HCT116 (cell line): ENCODE results near the gene PCED1A. TPM values are rescaled to one million over a fixed set of nuclear protein-coding genes. Genes with fewer than 3 reads are reported as not detected.

Source experiments
- ATAC-seq: fragments of 200-7000 bp; cut with Tn5 transposase; 2 replicates; pipeline ENCODE4 v1.9.1; 2020; ENCODE audit warnings: mild to moderate bottlenecking, moderate library complexity
- BruUV-seq: library from RNA; stranded (reverse); fragments of 400-500 nt; replicated peaks from 2 replicates; lab custom pipeline; 2021; lab: Mats Ljungman, UMichigan
- CTCF ChIA-PET: fragments of 300-600 bp; sonication (Branson Sonifier 250); formaldehyde crosslinking; loops from one replicate; lab custom pipeline; 2021; ENCODE audit warnings: antibody characterized with exemption; lab: Charles Lee
- POLR2A ChIA-PET: fragments of 300-600, 350-600 bp; sonication (Branson Sonifier 250); formaldehyde crosslinking; loops from one replicate; lab custom pipeline; 2021; ENCODE audit warnings: antibody characterized with exemption; lab: Charles Lee
- RAD21 ChIA-PET, 2 experiments: fragments of 300-600 bp; sonication (Branson Sonifier 250); formaldehyde crosslinking; loops; one replicate each; lab custom pipeline; 2023; ENCODE audit warnings: low total read pairs in 2 of 2; ENCODE audit not compliant: uncharacterized antibody in 2 of 2, unreplicated experiment in 2 of 2, low non-redundant PET in 1 of 2; lab: Charles Lee
- DNase-seq: peaks from one replicate; pipeline ENCODE4 v3.0.0-alpha.2; 2010; ENCODE audit warnings: low read depth, low spot score
- H2AFZ ChIP-seq: fragments of 200-600 bp; shearing (Covaris generic), sonication (generic); 2 replicates; pipeline ENCODE4 v1.6.1; 2017; ENCODE audit warnings: low read depth, mixed run types, mixed read lengths, antibody characterized with exemption, low read length; ENCODE audit not compliant: poor library complexity, severe bottlenecking
- H3K27ac ChIP-seq: 2 replicates; pipeline ENCODE4 v1.5.1; 2012; ENCODE audit warnings: low read depth, low read length
- H3K27me3 ChIP-seq: fragments of 200-600 bp; sonication (generic); 2 replicates; pipeline ENCODE4 v1.6.1; 2016; ENCODE audit warnings: mixed run types, low read length, mixed read lengths; ENCODE audit not compliant: insufficient read depth
- H3K36me3 ChIP-seq, 2 experiments: fragments of 200-500 bp in 1 of 2; fragments of 200-600 bp in 1 of 2; sonication (Bioruptor generic) in 1 of 2; sonication (generic) in 1 of 2; 2 replicates each; pipeline versions ENCODE4 v1.5.1 to v1.6.1; 2014 to 2016; ENCODE audit warnings: low read length in 2 of 2, inconsistent platforms in 1 of 2, mixed read lengths in 1 of 2, mixed run types in 1 of 2; ENCODE audit not compliant: insufficient read depth in 2 of 2, control insufficient read depth in 1 of 2
- H3K4me1 ChIP-seq, 2 experiments: fragments of 200-600 bp in 1 of 2; sonication (generic) in 1 of 2; 2 replicates each; pipeline versions ENCODE4 v1.5.1 to v1.6.1; 2012 to 2017; ENCODE audit warnings: low read length in 2 of 2, inconsistent platforms in 1 of 2, mild to moderate bottlenecking in 1 of 2, mixed read lengths in 1 of 2, mixed run types in 1 of 2, moderate library complexity in 1 of 2; ENCODE audit not compliant: insufficient read depth in 2 of 2, control insufficient read depth in 1 of 2
- H3K4me2 ChIP-seq: fragments of 200-600 bp; sonication (generic); 2 replicates; pipeline ENCODE4 v1.6.1; 2017; ENCODE audit warnings: mixed run types, low read length, mixed read lengths
- H3K4me3 ChIP-seq, 2 experiments: fragments of 200-600 bp in 1 of 2; sonication (generic) in 1 of 2; replicated peaks in 1 of 2; 2 replicates each; pipeline ENCODE4 v1.5.1; 2011 to 2016; ENCODE audit warnings: low read length in 2 of 2, control low read depth in 1 of 2, low read depth in 1 of 2, mild to moderate bottlenecking in 1 of 2, mixed read lengths in 1 of 2, mixed run types in 1 of 2
- H3K79me2 ChIP-seq: fragments of 200-600 bp; sonication (generic); 2 replicates; pipeline ENCODE4 v1.6.1; 2017; ENCODE audit warnings: mild to moderate bottlenecking, mixed run types, low read length, moderate library complexity, mixed read lengths; ENCODE audit not compliant: insufficient read depth
- H3K9ac ChIP-seq: fragments of 200-600 bp; sonication (generic); 2 replicates; pipeline ENCODE4 v1.6.1; 2016; ENCODE audit warnings: low read length, mixed read lengths
- H3K9me2 ChIP-seq: fragments of 200-600 bp; sonication (generic), shearing (Covaris generic); 2 replicates; pipeline ENCODE4 v1.6.1; 2017; ENCODE audit warnings: mixed run types, mild to moderate bottlenecking, moderate library complexity; ENCODE audit not compliant: insufficient read depth
- H3K9me3 ChIP-seq, 2 experiments: fragments of 200-500 bp in 1 of 2; fragments of 200-600 bp in 1 of 2; sonication (Bioruptor generic) in 1 of 2; sonication (generic) in 1 of 2; 2 replicates each; pipeline ENCODE4 v1.6.1; 2014 to 2017; ENCODE audit warnings: low read length in 2 of 2, mixed read lengths in 2 of 2, inconsistent platforms in 1 of 2, low read depth in 1 of 2, mild to moderate bottlenecking in 1 of 2, mixed run types in 1 of 2, moderate library complexity in 1 of 2; ENCODE audit not compliant: control insufficient read depth in 1 of 2, insufficient read depth in 1 of 2
- H4K20me1 ChIP-seq: fragments of 200-600 bp; sonication (generic), shearing (Covaris generic); 2 replicates; pipeline ENCODE4 v1.6.1; 2017; ENCODE audit warnings: mixed run types, mild to moderate bottlenecking, moderate library complexity; ENCODE audit not compliant: insufficient read depth
- ATF3 ChIP-seq: IDR thresholded peaks from 2 replicates; pipeline ENCODE4 v1.6.1; 2012
- CBX3 ChIP-seq: IDR thresholded peaks from 2 replicates; pipeline ENCODE4 v1.6.1; 2012; ENCODE audit warnings: low read depth
- CEBPB ChIP-seq: IDR thresholded peaks from 2 replicates; pipeline ENCODE4 v1.6.1; 2012; ENCODE audit warnings: low read depth
- ELF1 ChIP-seq: IDR thresholded peaks from 2 replicates; pipeline ENCODE4 v1.6.1; 2012; ENCODE audit warnings: low read depth, borderline replicate concordance
- EZH2phosphoT487 ChIP-seq: fragments of 200-600 bp; IDR thresholded peaks from 2 replicates; pipeline ENCODE4 v1.6.1; 2018; ENCODE audit warnings: antibody characterized with exemption, borderline replicate concordance
- FOSL1 ChIP-seq: IDR thresholded peaks from 2 replicates; pipeline ENCODE4 v1.6.1; 2012; ENCODE audit warnings: low read depth
- JUND ChIP-seq: IDR thresholded peaks from 2 replicates; pipeline ENCODE4 v1.6.1; 2012
- POLR2A ChIP-seq: IDR thresholded peaks from 2 replicates; pipeline ENCODE4 v1.7.0; 2011; ENCODE audit warnings: borderline replicate concordance; ENCODE audit not compliant: insufficient read depth, insufficient read length; ENCODE audit errors: extremely low read depth
- POLR2AphosphoS5 ChIP-seq: IDR thresholded peaks from 2 replicates; pipeline ENCODE4 v1.6.1; 2011; ENCODE audit warnings: mild to moderate bottlenecking, low read depth, low read length, moderate library complexity
- RAD21 ChIP-seq: IDR thresholded peaks from 2 replicates; pipeline ENCODE4 v1.6.1; 2012; ENCODE audit warnings: low read depth, mild to moderate bottlenecking
- SIN3A ChIP-seq: IDR thresholded peaks from 2 replicates; pipeline ENCODE4 v1.6.1; 2012; ENCODE audit warnings: low read depth
- SP1 ChIP-seq: IDR thresholded peaks from 2 replicates; pipeline ENCODE4 v1.6.1; 2012; ENCODE audit warnings: low read depth
- SRF ChIP-seq: IDR thresholded peaks from 2 replicates; pipeline ENCODE4 v1.6.1; 2012; ENCODE audit warnings: low read depth
- TCF7L2 ChIP-seq: IDR thresholded peaks from 2 replicates; pipeline ENCODE4 v1.7.0; 2011; ENCODE audit warnings: borderline replicate concordance, inconsistent platforms; ENCODE audit not compliant: insufficient read depth, insufficient read length; ENCODE audit errors: extremely low read depth
- YY1 ChIP-seq: IDR thresholded peaks from 2 replicates; pipeline ENCODE4 v1.6.1; 2011; ENCODE audit warnings: low read length, low read depth, moderate library complexity, mild to moderate bottlenecking; ENCODE audit not compliant: insufficient replicate concordance; ENCODE audit errors: extremely low read depth
- ZFX ChIP-seq: fragments of 450-650 bp; IDR thresholded peaks from 2 replicates; pipeline ENCODE4 v1.6.1; 2017
- intact Hi-C: fragments of 100-400 bp; cut with micrococcal nuclease; formaldehyde crosslinking; loops from 2 replicates; pipeline ENCODE4 v1.10.0; 2022
- total RNA-seq: library from RNA; stranded (reverse); gene quantifications from one replicate; pipeline ENCODE4 v1.2.1, GENCODE V29; 2021; ENCODE audit not compliant: unreplicated experiment
- TF ChIP-seq, protein P1 (sequence below): IDR thresholded peaks from 2 replicates; pipeline ENCODE4 v1.6.1; 2012
- TF ChIP-seq, protein P2 (sequence below), 3 experiments: fragments of 200-600 bp in 1 of 3; sonication (generic) in 1 of 3; IDR thresholded peaks in 2 of 3; conservative IDR thresholded peaks in 1 of 3; 2 replicates each; pipeline ENCODE4 v1.5.1; 2012 to 2017; ENCODE audit warnings: low read depth in 2 of 3, low read length in 2 of 3, antibody characterized with exemption in 1 of 3, borderline replicate concordance in 1 of 3, control low read depth in 1 of 3, mild to moderate bottlenecking in 1 of 3, mixed read lengths in 1 of 3, mixed run types in 1 of 3, moderate library complexity in 1 of 3; ENCODE audit not compliant: insufficient read depth in 1 of 3

PCED1A gene
- total RNA-seq, 1 experiment from 2014 or later, result 31.8 TPM

DNA sequence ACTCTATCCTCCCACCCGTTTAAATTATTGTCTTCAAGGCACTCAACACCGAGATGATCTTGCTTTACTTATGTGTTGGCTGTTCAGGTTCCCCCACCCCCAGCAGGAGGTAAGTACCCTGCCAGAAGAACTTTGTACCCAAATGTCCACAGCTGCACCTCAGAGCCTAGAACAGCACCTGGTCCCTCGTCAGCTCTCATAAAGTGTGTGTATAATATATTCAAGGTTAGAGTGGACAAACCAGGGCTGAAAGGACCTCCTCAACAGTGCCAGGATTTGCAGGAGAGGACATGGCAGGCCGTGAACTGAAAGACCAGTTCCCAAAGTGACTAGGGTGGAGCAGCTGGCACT is 34.1 kb downstream of the PCED1A start:
- H4K20me1 ChIP-seq, result no peaks in the 10 kb centered on the region
- peaks cover 3 to 5% of the 10 kb centered on the region in 2 experiments; a peak in 2 of 4 replicates for H3K4me1 ChIP-seq
- no peak for ATAC-seq
- TF ChIP-seq EZH2phosphoT487, result no peak
- no peak for TF ChIP-seq TCF7L2
- no peak for TF ChIP-seq ZFX
- no peak for TF ChIP-seq ELF1
- no peak for TF ChIP-seq POLR2AphosphoS5
- TF ChIP-seq CEBPB, result no peak
- no peak for TF ChIP-seq CBX3
- TF ChIP-seq ATF3, result no peak
- no peak for TF ChIP-seq RAD21
- TF ChIP-seq SIN3A, result no peak
- no peak for TF ChIP-seq YY1
- TF ChIP-seq, protein P1, sequence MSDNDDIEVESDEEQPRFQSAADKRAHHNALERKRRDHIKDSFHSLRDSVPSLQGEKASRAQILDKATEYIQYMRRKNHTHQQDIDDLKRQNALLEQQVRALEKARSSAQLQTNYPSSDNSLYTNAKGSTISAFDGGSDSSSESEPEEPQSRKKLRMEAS, result no peak
- no peak for TF ChIP-seq SRF
- TF ChIP-seq POLR2A, result no peak
- TF ChIP-seq FOSL1, result no peak
- TF ChIP-seq, protein P2, sequence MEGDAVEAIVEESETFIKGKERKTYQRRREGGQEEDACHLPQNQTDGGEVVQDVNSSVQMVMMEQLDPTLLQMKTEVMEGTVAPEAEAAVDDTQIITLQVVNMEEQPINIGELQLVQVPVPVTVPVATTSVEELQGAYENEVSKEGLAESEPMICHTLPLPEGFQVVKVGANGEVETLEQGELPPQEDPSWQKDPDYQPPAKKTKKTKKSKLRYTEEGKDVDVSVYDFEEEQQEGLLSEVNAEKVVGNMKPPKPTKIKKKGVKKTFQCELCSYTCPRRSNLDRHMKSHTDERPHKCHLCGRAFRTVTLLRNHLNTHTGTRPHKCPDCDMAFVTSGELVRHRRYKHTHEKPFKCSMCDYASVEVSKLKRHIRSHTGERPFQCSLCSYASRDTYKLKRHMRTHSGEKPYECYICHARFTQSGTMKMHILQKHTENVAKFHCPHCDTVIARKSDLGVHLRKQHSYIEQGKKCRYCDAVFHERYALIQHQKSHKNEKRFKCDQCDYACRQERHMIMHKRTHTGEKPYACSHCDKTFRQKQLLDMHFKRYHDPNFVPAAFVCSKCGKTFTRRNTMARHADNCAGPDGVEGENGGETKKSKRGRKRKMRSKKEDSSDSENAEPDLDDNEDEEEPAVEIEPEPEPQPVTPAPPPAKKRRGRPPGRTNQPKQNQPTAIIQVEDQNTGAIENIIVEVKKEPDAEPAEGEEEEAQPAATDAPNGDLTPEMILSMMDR (IDR thresholded peaks at IDR 0.05 in 2 of 3, conservative IDR thresholded peaks at IDR 0.05 in 1 of 3; ENCODE audit: borderline replicate concordance in 1 of 3, insufficient read depth in 1 of 3, low read depth in 2 of 3, low read length in 2 of 3), result no peak
- no peak for TF ChIP-seq SP1
- no peak for TF ChIP-seq JUND
- H3K9me2 ChIP-seq, result no peaks in the 10 kb centered on the region
- ChIA-PET RAD21 (no interaction called here), CTCF (no interaction called here), POLR2A (no interaction called here)
- no peak overlapping the region for H3K9ac ChIP-seq
- H2AFZ ChIP-seq, result no peak overlapping the region
- peak overlapping the region; percentile 27; the same call in 1 of the 2 replicates for H3K4me2 ChIP-seq
- no TSS peak for BruUV-seq
- no peak for DNase-seq
- peaks cover 4% of the 10 kb centered on the region; the same call in 1 of the 2 replicates for H3K27me3 ChIP-seq
- no peaks in the 10 kb centered on the region for H3K36me3 ChIP-seq
- no peak overlapping the region for H3K27ac ChIP-seq
- intact Hi-C loops, result no loop called here
- H3K4me3 ChIP-seq, result no peak overlapping the region
- no peaks in the 10 kb centered on the region for H3K9me3 ChIP-seq
- no peaks in the 10 kb centered on the region for H3K79me2 ChIP-seq
